HCEC 1CT (cell line): ENCODE results near the gene KCNMA1.
"Not testable (repeated sequence)": the region's sequence is repeated elsewhere in the genome, so short reads cannot be mapped to it uniquely, and the experiment has no call there.

Source experiments
- DNase-seq: peaks from one replicate; pipeline ENCODE4 v3.0.0-alpha.2; 2017

Gene KCNMA1

GRCh38 chr10:77637532-77638320 lies at the start of gene KCNMA1:
KCNMA1 (minus strand) TSS chr10:77637808.
- DNase-seq = peak; percentile 44

- DNase-seq = no peak
Measured at GRCh38 chr10:77686650-77687417, 49.2 kb upstream of the KCNMA1 start.

GRCh38 chr10:77686096-77686495 lies 48.5 kb upstream of the KCNMA1 start:
- no peak for DNase-seq

- no peak for DNase-seq
Measured at GRCh38 chr10:77685432-77685831, 47.8 kb upstream of the KCNMA1 start.

- DNase-seq = not testable (repeated sequence)
Measured at GRCh38 chr10:77683088-77683432, 45.5 kb upstream of the KCNMA1 start.

GRCh38 chr10:77682393-77683087 lies 44.9 kb upstream of the KCNMA1 start:
- no peak for DNase-seq

GRCh38 chr10:77681839-77682238 lies 44.2 kb upstream of the KCNMA1 start:
- no peak for DNase-seq

- DNase-seq = no peak
Measured at GRCh38 chr10:77680811-77681210, 43.2 kb upstream of the KCNMA1 start.

GRCh38 chr10:77680065-77680464 lies 42.5 kb upstream of the KCNMA1 start:
- no peak for DNase-seq

- no peak for DNase-seq
Measured at GRCh38 chr10:77679217-77679616, 41.6 kb upstream of the KCNMA1 start.

- no peak for DNase-seq
Measured at GRCh38 chr10:77678146-77678545, 40.5 kb upstream of the KCNMA1 start.

- DNase-seq = no peak
Measured at GRCh38 chr10:77675347-77675746, 37.7 kb upstream of the KCNMA1 start.

GRCh38 chr10:77673515-77674140 lies 36.0 kb upstream of the KCNMA1 start:
- no peak for DNase-seq

- DNase-seq = no peak
Measured at GRCh38 chr10:77673101-77673500, 35.5 kb upstream of the KCNMA1 start.

GRCh38 chr10:77671594-77672252 lies 34.1 kb upstream of the KCNMA1 start:
- no peak for DNase-seq

- no peak for DNase-seq
Measured at GRCh38 chr10:77670817-77671443, 33.3 kb upstream of the KCNMA1 start.

GRCh38 chr10:77669892-77670291 lies 32.3 kb upstream of the KCNMA1 start:
- DNase-seq = no peak

GRCh38 chr10:77667426-77668324 lies 30.1 kb upstream of the KCNMA1 start:
- DNase-seq = no peak

GRCh38 chr10:77666821-77667220 lies 29.2 kb upstream of the KCNMA1 start:
- DNase-seq = no peak

GRCh38 chr10:77664696-77665095 lies 27.1 kb upstream of the KCNMA1 start:
- DNase-seq = no peak

- no peak for DNase-seq
Measured at GRCh38 chr10:77664008-77664407, 26.4 kb upstream of the KCNMA1 start.
